Measurements from ENCODE around the gene TBCD.

Gene TBCD

DNA sequence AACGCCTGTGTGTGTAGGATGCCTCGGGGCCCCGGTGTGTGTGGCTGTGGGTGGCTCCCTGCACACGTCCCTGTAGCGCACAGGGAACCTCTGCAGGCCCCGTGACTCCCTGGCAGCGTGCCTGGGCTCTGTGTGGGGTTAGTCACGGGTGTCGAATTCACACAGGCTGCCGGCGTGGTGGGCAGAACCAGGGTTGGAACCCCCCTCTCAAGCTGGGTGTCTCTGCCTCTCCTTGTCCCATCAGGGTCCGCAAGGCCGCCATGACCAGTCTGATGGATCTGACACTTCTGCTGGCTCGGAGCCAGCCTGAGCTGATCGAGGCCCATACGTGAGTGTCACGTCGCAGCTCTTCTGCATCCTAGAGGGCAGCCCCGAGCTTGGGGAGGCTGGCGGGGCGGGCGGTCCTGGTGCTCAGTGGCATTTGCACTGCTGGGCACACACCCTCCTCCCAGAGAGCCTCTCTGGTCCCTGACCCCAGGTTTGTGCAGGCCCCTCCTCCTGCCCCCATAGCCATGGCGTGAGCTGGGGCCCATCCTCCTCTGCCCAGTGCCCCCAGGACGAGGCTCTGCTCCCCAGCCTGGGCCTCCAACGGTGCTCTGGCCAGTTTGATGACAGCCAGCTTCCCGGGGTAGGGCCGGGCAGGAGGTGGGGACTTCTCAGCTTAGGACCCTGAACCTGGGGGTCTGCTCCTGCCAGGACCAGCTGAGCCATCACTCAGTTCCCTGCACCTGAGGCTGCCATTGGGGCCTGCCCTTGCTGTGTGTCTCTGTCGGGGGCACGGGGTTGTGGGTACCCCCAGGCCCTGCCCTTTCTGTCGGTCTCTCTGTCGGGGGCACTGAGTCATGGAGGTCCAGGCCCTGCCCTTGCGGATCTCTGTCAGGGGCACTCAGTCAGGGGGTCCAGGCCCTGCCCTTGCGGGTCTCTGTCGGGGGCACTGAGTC, 176.1 kb downstream of the TBCD start:
- DNase-seq = no peak

DNA sequence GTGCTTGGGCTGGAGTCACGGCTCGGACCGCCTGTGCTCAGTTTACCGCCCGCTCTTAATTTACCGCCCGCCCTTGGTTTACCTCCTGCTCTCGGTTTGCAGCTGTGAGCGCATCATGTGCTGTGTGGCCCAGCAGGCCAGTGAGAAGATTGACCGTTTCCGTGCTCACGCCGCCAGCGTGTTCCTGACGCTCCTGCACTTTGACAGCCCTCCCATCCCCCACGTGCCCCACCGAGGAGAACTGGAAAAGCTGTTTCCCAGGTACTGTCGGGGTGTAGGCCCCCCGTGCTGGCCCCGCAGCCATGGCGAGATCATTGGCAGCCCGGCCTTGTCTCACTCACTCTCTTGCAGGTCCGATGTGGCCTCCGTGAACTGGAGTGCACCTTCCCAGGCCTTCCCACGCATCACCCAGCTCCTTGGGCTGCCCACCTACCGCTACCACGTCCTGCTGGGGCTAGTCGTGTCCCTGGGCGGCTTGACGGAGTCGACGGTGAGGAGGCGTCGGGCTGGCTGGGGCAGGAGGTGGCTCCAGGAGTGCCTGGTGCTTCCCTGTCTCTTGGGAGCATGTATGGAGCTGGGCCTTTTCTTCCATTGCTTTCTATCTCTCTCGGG, 177.3 kb downstream of the TBCD start:
- DNase-seq = no peak

- no peak for DNase-seq
These were observed 177.8 kb downstream of the TBCD start for GRCh38 chr17:82929676-82930042.

DNA sequence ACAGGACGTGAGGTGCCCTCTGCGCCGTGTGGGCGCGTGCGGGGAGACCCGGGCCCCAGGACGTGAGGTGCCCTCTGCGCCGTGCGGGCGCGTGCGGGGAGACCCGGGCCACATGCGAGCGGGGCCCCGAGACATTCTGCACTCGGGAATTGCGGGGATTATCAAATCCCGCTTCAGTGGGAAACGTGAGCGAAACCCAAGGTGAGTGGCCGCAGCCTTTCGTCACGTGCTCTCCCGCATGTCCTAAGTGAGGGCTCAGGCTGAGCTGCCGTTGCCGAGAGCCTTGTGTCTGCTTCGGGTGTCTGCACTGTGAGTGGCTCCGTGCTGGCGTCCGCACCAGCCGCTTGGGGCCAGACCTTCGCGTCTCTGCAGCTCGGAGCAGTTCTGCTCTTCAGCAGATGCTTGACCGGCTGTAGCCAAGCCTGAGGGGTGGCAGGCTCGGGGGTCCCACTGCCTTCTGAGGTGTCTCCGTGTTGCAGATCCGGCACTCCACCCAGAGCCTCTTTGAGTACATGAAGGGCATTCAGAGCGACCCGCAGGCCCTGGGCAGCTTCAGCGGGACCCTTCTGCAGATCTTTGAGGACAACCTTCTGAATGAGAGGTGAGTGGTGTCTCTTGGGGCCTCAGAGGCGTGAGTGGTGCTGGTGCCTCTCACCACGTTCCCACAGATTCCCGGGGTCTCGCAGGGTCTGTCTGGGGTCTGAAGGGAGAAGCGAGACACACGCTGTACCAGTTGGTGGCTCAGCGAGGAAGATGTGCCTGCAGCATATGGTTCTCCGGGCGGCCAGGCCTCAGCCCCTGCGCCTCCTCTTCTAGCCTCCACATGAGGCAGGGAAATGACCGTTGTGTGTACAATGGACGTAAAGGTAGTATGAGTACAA, 178.4 kb downstream of the TBCD start:
- no peak for DNase-seq

DNA sequence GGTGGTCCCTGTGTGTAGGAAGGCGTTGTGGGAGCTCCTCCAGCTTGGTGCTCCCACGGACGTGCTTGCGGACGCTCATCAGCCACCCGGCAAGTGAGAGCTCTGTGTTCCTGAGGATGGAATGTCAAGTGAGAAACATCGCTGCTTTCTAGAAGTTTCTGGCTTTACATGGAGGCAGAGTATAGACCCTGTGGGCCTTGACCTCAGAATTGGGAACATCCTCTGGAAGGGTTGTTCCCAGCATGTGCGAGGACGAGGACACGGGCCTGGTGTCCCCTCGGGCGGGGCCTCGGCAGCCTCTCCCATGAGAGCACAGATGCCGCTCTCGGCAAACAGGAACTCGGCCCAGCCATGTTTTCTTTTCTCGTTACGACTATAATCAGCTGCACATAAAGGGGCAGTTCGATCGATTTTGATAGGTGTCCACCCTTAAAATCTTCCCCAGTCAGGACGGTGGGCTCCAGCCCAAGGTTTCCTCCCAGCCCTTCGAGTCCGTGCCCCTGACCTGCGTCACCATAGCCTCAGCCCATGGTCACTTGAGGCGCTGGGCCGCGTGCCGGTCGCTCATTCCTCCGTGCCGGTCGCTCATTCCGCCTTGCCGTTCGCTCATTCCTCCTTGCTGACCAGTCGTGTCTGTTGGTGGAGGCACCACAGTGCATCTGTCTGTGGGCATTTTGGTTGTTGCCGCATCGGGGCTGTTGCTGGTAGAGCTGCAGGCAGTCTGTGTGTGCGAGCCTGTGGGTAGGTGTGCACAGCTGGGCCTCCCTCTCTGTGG, 179.2 kb downstream of the TBCD start:
- no peak for DNase-seq

DNA sequence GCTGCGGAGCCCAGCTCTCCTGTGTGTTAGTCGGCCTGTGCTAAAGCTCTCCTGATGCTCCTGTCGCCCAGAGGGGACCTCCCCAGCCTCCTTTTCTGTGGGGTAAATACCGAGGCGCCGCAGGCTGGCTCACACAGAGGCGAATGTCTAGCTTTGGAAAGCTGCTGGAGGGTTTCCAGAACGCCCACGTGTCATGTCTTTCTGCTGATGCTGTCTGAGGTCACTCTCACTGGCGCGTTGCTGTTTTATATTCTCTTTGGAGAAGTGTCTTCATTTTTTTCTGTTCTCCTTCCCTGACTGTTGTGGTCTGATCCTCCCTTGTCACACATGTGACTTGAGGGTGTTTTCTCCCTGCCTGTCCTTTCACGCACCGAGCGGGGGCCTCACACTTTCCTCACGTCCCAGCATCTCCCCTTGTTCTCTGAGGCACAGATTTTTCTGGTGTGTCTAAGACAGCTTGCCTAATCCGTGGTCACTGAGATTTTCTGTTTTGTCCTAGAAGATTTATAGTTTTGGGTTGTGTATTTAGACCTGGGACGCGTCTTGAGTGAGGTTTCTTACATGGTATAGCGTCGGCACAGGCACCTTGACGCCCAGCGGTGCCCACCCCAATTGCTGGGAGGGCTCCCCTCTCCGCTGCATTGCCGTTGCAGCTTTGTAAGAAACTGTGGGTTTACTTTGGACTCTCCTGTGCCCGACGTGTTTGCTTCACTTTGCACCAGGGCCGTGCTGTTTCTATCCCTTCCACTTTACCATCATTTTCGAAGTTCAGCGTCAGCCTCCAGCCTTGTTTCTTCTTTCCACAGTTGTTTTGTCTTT, 180.0 kb downstream of the TBCD start:
- DNase-seq = peak in 1 of 2 donors; percentile 14

DNA sequence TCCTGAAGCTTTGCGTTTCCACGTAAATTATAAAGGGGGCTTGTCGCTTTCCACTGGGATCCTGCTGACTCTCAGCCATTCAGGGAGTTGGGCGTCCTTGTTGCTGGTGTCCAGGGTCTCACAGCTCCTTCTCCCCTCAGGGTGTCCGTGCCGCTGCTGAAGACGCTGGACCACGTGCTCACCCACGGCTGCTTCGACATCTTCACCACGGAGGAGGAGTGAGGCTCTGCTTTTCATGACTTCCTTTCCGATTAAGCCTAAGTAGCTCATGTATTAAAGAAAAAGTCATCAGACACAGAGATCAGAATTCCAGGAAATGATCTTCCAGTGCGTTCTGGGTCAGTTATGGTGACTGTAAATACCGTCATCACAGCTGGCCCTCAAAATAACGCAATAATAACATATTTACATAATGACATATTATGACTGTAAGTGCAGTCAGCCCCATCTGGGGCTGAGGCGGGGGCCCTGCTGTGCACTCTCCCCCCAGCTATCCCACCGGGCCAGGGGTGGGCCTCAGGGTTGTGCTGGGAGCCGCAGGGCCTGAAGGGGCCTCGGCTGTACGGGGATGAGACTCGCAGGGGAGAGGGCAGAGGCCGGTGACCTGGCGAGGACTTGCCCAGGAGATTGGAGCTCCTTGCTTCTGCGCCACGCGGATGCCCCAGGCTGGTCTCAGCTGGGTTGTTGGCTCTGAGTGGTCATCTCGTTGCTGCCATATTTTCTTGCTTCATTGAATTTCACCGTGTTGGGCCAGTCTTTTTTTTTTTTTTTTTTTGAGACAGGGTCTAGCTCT, 180.8 kb downstream of the TBCD start:
- DNase-seq = no peak

DNA sequence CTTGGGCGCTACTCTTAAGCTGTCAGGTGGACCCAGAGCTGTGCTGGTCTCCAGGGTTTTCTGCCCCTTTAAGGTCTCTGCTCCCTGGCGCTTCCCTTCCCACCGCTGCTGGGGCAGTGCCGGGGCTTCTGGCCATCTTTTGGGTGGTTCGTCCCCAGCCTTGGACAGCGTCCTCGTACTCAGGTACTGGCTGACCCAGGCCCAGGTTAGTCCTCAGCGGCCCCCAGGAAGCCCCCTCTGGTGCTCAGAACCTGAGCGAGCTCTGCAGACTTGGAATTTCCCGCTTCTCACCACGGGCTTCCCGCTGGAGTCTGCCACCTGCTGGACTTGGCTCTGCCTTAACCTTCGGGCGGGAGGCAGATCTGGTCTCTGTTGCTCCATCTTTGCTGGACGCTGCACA, 182.0 kb downstream of the TBCD start:
- no peak for DNase-seq

- no peak for DNase-seq
These were observed 184.3 kb downstream of the TBCD start for GRCh38 chr17:82935966-82936767.

GRCh38 chr17:82936768-82937171, 184.9 kb downstream of the TBCD start:
- no peak for DNase-seq

- no peak for DNase-seq
These were observed 185.8 kb downstream of the TBCD start for GRCh38 chr17:82937411-82938371.

DNA sequence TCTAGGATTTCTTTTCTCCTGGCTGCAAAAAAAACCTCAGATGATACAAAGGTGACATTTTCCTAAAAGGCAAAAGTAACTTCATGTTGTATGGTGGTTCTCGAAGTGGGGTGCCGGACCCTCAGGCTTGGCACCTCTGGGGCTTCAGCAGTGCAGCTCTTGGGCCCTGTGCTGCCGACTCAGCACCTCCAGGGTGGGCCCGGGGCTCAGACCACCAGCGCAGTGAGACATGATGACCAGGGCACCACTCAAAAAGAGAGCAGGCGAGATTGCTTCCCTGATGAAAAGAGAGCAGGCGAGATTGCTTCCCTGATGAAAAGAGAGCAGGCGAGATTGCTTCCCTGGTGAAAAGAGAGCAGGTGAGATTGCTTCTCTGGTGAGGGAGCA, 186.6 kb downstream of the TBCD start:
- no peak for DNase-seq

- DNase-seq = no peak
These were observed 187.2 kb downstream of the TBCD start for GRCh38 chr17:82938873-82939620.

- no peak for DNase-seq
These were observed 187.8 kb downstream of the TBCD start for GRCh38 chr17:82939621-82940135.

DNA sequence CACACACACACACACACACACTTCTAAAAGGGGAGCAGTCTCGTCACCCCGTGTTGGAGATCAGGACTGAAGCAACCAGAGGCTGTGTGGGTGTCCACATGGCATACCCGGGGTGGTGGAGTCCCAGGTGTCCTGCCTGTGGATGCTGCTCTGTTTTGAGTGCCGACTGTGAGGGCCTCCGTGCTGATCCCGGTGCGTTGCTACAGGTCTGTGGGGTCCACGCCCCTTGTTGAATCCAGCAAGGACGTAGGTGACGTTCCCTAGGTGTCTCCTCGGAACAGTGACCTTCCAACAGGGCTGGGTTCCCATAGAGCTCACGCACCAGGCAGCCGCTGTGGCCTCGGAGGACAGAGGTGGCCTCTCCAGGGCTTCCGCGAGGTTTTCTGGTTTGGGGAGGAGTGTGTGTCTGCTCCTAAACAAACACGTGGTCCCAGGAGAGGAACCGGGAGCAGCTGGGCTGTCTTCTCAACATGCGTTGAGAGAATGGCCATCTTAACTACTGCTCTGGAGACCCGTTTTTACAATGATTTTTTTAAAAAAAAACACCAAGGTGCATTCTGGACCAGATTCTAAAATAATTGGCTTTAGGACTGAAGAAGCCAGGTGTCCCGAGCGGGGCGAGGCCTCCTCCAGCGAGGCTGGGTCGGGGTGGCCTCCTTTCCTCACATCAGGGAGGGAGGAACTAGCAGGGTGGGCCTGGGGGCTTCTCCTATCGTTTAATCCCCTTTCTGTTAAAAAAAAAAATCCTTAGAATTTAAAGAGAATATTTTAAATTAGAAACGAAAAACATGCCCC, 188.6 kb downstream of the TBCD start:
- DNase-seq = no peak
